HepG2 (cell line): ENCODE data around the gene DDC. TPM values are rescaled to one million over a fixed set of nuclear protein-coding genes. Genes with fewer than 3 reads are reported as not detected.

Experiments
- ATAC-seq: fragments of 200-7000 bp; cut with Tn5 transposase; 3 replicates; pipeline ENCODE4 v1.9.1; 2020; ENCODE audit warnings: mild to moderate bottlenecking, moderate library complexity
- BruUV-seq: library from RNA; stranded (reverse); fragments of 400-500 nt; replicated peaks from 2 replicates; lab custom pipeline; 2021; lab: Mats Ljungman, UMichigan
- CTCF ChIA-PET: fragments of 300-600 bp; formaldehyde crosslinking; extraction: SDS; loops from one replicate; lab custom pipeline; 2021; ENCODE audit warnings: low total read pairs, inconsistent platforms, low intra/inter-chr PET ratio; lab: Yijun Ruan, JAX
- POLR2A ChIA-PET: fragments of 350-600 bp; sonication (Branson Sonifier 250); formaldehyde crosslinking; loops from one replicate; lab custom pipeline; 2020; ENCODE audit warnings: antibody characterized with exemption, inconsistent platforms; lab: Yijun Ruan, JAX
- DNase-seq: peaks from one replicate; pipeline ENCODE4 v3.0.0-alpha.2; 2015; ENCODE audit warnings: low spot score
- FAIRE-seq: peaks from 3 replicates; lab custom pipeline; 2011; peaks lifted over from hg19 to GRCh38; lab: Jason Lieb, UNC
- H2AFZ ChIP-seq: one replicate; pipeline ENCODE4 v1.6.1; 2011; ENCODE audit warnings: low read length, inconsistent platforms
- H3K27ac ChIP-seq: fragments of 300-600 bp; 3 replicates; pipeline ENCODE4 v1.8.0; 2011; ENCODE audit warnings: mixed run types, mild to moderate bottlenecking, mixed read lengths, low read length, inconsistent platforms; ENCODE audit not compliant: insufficient read depth; ENCODE audit errors: extremely low read length
- H3K27me3 ChIP-seq, 2 experiments: fragments of 200-600 bp in 1 of 2; 2 replicates in 1 of 2; 3 replicates in 1 of 2; pipeline versions ENCODE4 v1.6.0 to v1.8.0; 2011; ENCODE audit warnings: low read length in 2 of 2, mild to moderate bottlenecking in 2 of 2, moderate library complexity in 2 of 2, inconsistent platforms in 1 of 2; ENCODE audit not compliant: insufficient read depth in 2 of 2, control insufficient read depth in 1 of 2
- H3K36me3 ChIP-seq, 2 experiments: fragments of 200-600 bp in 1 of 2; replicated peaks in 1 of 2; 2 replicates in 1 of 2; 3 replicates in 1 of 2; pipeline versions ENCODE4 v1.5.1 to v1.8.0; 2011; ENCODE audit warnings: low read length in 2 of 2, inconsistent platforms in 1 of 2; ENCODE audit not compliant: insufficient read depth in 2 of 2, control insufficient read depth in 1 of 2
- H3K4me1 ChIP-seq: 2 replicates; pipeline ENCODE4 v1.5.1; 2012; ENCODE audit warnings: low read length, inconsistent platforms; ENCODE audit not compliant: insufficient read depth
- H3K4me2 ChIP-seq: 2 replicates; pipeline ENCODE4 v1.6.0; 2011; ENCODE audit warnings: low read depth, low read length, inconsistent platforms
- H3K4me3 ChIP-seq, 3 experiments: fragments of 200-600 bp in 1 of 3; sonication (generic), shearing (Covaris generic) in 1 of 3; replicated peaks in 1 of 3; 2 replicates each; pipeline ENCODE4 v1.5.1; 2011 to 2016; ENCODE audit warnings: low read length in 3 of 3, inconsistent platforms in 2 of 3, low read depth in 2 of 3, mild to moderate bottlenecking in 2 of 3, control low read depth in 1 of 3, mixed read lengths in 1 of 3; ENCODE audit not compliant: insufficient read depth in 1 of 3
- H3K79me2 ChIP-seq: one replicate; pipeline ENCODE4 v1.6.1; 2011; ENCODE audit warnings: low read length, inconsistent platforms; ENCODE audit not compliant: insufficient read depth
- H3K9ac ChIP-seq: 2 replicates; pipeline ENCODE4 v1.6.0; 2011; ENCODE audit warnings: mild to moderate bottlenecking, low read depth, low read length, inconsistent platforms; ENCODE audit not compliant: insufficient read depth
- H3K9me3 ChIP-seq: 2 replicates; pipeline ENCODE4 v1.5.1; 2012; ENCODE audit warnings: mild to moderate bottlenecking, low read length
- H4K20me1 ChIP-seq: 2 replicates; pipeline ENCODE4 v1.6.0; 2011; ENCODE audit warnings: inconsistent platforms, mild to moderate bottlenecking, low read length, moderate library complexity; ENCODE audit not compliant: insufficient read depth
- ARNT2 ChIP-seq: sonication (generic); formaldehyde crosslinking; IDR thresholded peaks from 2 replicates; pipeline ENCODE4 v1.8.0; 2022; ENCODE audit warnings: mild to moderate bottlenecking, low read depth, missing genetic modification reagents, moderate library complexity
- KIAA2018 ChIP-seq: sonication (generic); formaldehyde crosslinking; IDR thresholded peaks from 2 replicates; pipeline ENCODE4 v1.5.0; 2020; ENCODE audit warnings: mild to moderate bottlenecking, missing genetic modification reagents, borderline replicate concordance
- MYPOP ChIP-seq: sonication (generic); formaldehyde crosslinking; IDR thresholded peaks from 2 replicates; pipeline ENCODE4 v1.8.1; 2023; ENCODE audit warnings: mild to moderate bottlenecking, moderate library complexity, missing genetic modification reagents
- POGZ ChIP-seq: sonication (generic); formaldehyde crosslinking; IDR thresholded peaks from 2 replicates; pipeline ENCODE4 v1.4.0; 2020; ENCODE audit warnings: mild to moderate bottlenecking, missing genetic modification reagents
- SMAD1 ChIP-seq: sonication (generic); formaldehyde crosslinking; IDR thresholded peaks from 2 replicates; pipeline ENCODE4 v1.4.0; 2020; ENCODE audit warnings: missing genetic modification reagents, low read depth, mild to moderate bottlenecking, borderline replicate concordance
- TSC22D2 ChIP-seq: sonication (generic); formaldehyde crosslinking; IDR thresholded peaks from 2 replicates; pipeline ENCODE4 v1.5.1; 2020; ENCODE audit warnings: missing genetic modification reagents, mild to moderate bottlenecking, borderline replicate concordance
- ZFYVE20 ChIP-seq: sonication (generic); formaldehyde crosslinking; IDR thresholded peaks from 2 replicates; pipeline ENCODE4 v1.8.0; 2023; ENCODE audit warnings: low read depth, mild to moderate bottlenecking, moderate library complexity, missing genetic modification reagents, borderline replicate concordance
- WGBS: methylation state at CpG from one replicate; pipeline ENCODE4 v1.1.6; 2017; ENCODE audit warnings: low lambda C conversion rate; 5-methylcytosine and 5-hydroxymethylcytosine counted together
- in situ Hi-C: cut with HindIII; loops from 2 replicates; pipeline ENCODE4 v1.10.0; 2017; ENCODE audit warnings: low pct_unique_long_range_greater_than_20kb; ENCODE audit not compliant: extremely low pct_ligation_motif_present
- intact Hi-C: fragments of 100-400 bp; cut with micrococcal nuclease; formaldehyde crosslinking; loops from one replicate; pipeline ENCODE4 v1.10.0; 2022; ENCODE audit not compliant: unreplicated experiment
- polyA plus RNA-seq, 8 experiments: library from polyadenylated mRNA; depleted of rRNA in 3 of 8; stranded (reverse) in 7 of 8; unstranded in 1 of 8; fragments of >200 nt; fragmentation: Illumina TruSeq in 4 of 8; extraction: Trizol in 4 of 8; gene quantifications; 2 replicates each; pipeline versions ENCODE4 v1.2.1 to v1.2.3, GENCODE V29; 2011 to 2016; ENCODE audit warnings: low read depth in 4 of 8, missing spikeins in 1 of 8, mixed read lengths in 1 of 8; ENCODE audit not compliant: insufficient read depth in 1 of 8
- total RNA-seq, 5 experiments: library from RNA; depleted of rRNA; stranded (reverse); fragments of >200 nt; fragmentation: Illumina TruSeq; extraction: Trizol; gene quantifications; 2 replicates each; pipeline ENCODE4 v1.2.3, GENCODE V29; 2016; ENCODE audit warnings: low read depth in 1 of 5

The DDC gene
- total and polyA plus RNA-seq, 2 of the 13 experiments (the other 11 are each of a cell fraction or from before 2014, with no cell fraction given) = 11.7 to 93.3 TPM

- Histone ChIP-seq H3K4me1 (peaks cover 5% of the 10 kb centered on the region), H3K4me3 (no peak overlapping the region), H3K9me3 (no peaks in the 10 kb centered on the region), H3K27ac (no peak overlapping the region), H3K79me2 (no peaks in the 10 kb centered on the region), H3K36me3 (peaks cover 5 to 15% of the 10 kb centered on the region in 2 experiments; a peak in 4 of 5 replicates), H2AFZ (no peak overlapping the region), H3K27me3 (no peaks in the 10 kb centered on the region), H4K20me1 (no peaks in the 10 kb centered on the region), H3K4me2 (no peak overlapping the region), H3K9ac (no peak overlapping the region)
- CTCF ChIA-PET = no interaction called here
- TF ChIP-seq TSC22D2 (CRISPR knock-in tag) (no peak), ZFYVE20 (CRISPR knock-in tag) (no peak), KIAA2018 (CRISPR knock-in tag) (no peak), ARNT2 (no peak), POGZ (CRISPR knock-in tag) (no peak), MYPOP (no peak), SMAD1 (CRISPR knock-in tag) (no peak)
- in situ Hi-C loops (loop anchor here (25.0 kb wide), 1 partner anchor 674 kb away; no protein-coding TSS in a partner anchor), intact Hi-C loops (no loop called here)
- no peak for ATAC-seq
- no peak for DNase-seq
- POLR2A ChIA-PET = no interaction called here
- no peak for FAIRE-seq
- BruUV-seq = no TSS peak
- WGBS = over 99% methylated on average over 12 of the region's 13 CpGs
Observed at GRCh38 chr7:50463035-50463434, 102.2 kb downstream of the DDC start.
